ENCODE measurements around the gene HSD11B1.

HSD11B1 gene

GRCh38 chr1:209706622-209707021 is 2.0 kb downstream of the HSD11B1 start:
- no peak overlapping the region for H3K4me3 ChIP-seq (ENCODE audit: low read depth, low read length)
- ChIA-PET POLR2A (no interaction called here), CTCF (interaction anchor here (1.0 to 3.2 kb wide), 3 partner anchors 13 to 136 kb away, joined by 3 to 12 read pairs (median 4); no protein-coding TSS in a partner anchor)
- DNase-seq (ENCODE audit: low read depth, low spot score): no peak
- no peak for TF ChIP-seq CTCF (IDR thresholded peaks at IDR 0.05; ENCODE audit: insufficient read depth, low read length, missing control alignments)

- no peak for DNase-seq (ENCODE audit: low read depth, low spot score)
- H3K4me3 ChIP-seq (ENCODE audit: low read depth, low read length): no peak overlapping the region
- POLR2A ChIA-PET: no interaction called here
- CTCF ChIA-PET: interaction anchor here (1.3 to 3.2 kb wide), 2 partner anchors 14 to 137 kb away, joined by 4 to 12 read pairs; no protein-coding TSS in a partner anchor
- no peak for TF ChIP-seq CTCF (IDR thresholded peaks at IDR 0.05; ENCODE audit: insufficient read depth, low read length, missing control alignments)
These were observed 2.7 kb downstream of the HSD11B1 start for GRCh38 chr1:209707308-209707707.

- POLR2A ChIA-PET: no interaction called here
- DNase-seq (ENCODE audit: low read depth, low spot score): no peak
- CTCF ChIA-PET: interaction anchor here (3.2 kb wide), 1 partner anchor 15 kb away, joined by 12 read pairs; no protein-coding TSS in a partner anchor
These were observed 3.7 kb downstream of the HSD11B1 start for GRCh38 chr1:209708297-209708696.

GRCh38 chr1:209710093-209710492 is 5.4 kb downstream of the HSD11B1 start:
- no peak for TF ChIP-seq CTCF (IDR thresholded peaks at IDR 0.05; ENCODE audit: insufficient read depth, low read length, missing control alignments)
- ChIA-PET CTCF (no interaction called here), POLR2A (no interaction called here)
- no peak for DNase-seq (ENCODE audit: low read depth, low spot score)
- no peak overlapping the region for H3K4me3 ChIP-seq (ENCODE audit: low read depth, low read length)

More at GRCh38 chr1:209708297-209708696, 3.7 kb downstream of the HSD11B1 start:
- no peak for TF ChIP-seq CTCF (IDR thresholded peaks at IDR 0.05; ENCODE audit: insufficient read depth, low read length, missing control alignments)
- H3K4me3 ChIP-seq (ENCODE audit: low read depth, low read length): no peak overlapping the region

GRCh38 chr1:209710847-209711246 is 6.2 kb downstream of the HSD11B1 start:
- ChIA-PET POLR2A (no interaction called here), CTCF (no interaction called here)
- no peak overlapping the region for H3K4me3 ChIP-seq (ENCODE audit: low read depth, low read length)
- no peak for TF ChIP-seq CTCF (IDR thresholded peaks at IDR 0.05; ENCODE audit: insufficient read depth, low read length, missing control alignments)
- DNase-seq (ENCODE audit: low read depth, low spot score): no peak

GRCh38 chr1:209714338-209714737 is 9.7 kb downstream of the HSD11B1 start:
- ChIA-PET CTCF (no interaction called here), POLR2A (no interaction called here)
- no peak overlapping the region for H3K4me3 ChIP-seq (ENCODE audit: low read depth, low read length)
- no peak for DNase-seq (ENCODE audit: low read depth, low spot score)
- no peak for TF ChIP-seq CTCF (IDR thresholded peaks at IDR 0.05; ENCODE audit: insufficient read depth, low read length, missing control alignments)

Data from AG04449 (cell line).